COR-L47 (cell line): ENCODE data around the gene EFCC1.

Experiments used
- DNase-seq: peaks from one replicate; lab custom pipeline; 2025; lab: John Stamatoyannopoulos, UW

EFCC1 gene

DNA sequence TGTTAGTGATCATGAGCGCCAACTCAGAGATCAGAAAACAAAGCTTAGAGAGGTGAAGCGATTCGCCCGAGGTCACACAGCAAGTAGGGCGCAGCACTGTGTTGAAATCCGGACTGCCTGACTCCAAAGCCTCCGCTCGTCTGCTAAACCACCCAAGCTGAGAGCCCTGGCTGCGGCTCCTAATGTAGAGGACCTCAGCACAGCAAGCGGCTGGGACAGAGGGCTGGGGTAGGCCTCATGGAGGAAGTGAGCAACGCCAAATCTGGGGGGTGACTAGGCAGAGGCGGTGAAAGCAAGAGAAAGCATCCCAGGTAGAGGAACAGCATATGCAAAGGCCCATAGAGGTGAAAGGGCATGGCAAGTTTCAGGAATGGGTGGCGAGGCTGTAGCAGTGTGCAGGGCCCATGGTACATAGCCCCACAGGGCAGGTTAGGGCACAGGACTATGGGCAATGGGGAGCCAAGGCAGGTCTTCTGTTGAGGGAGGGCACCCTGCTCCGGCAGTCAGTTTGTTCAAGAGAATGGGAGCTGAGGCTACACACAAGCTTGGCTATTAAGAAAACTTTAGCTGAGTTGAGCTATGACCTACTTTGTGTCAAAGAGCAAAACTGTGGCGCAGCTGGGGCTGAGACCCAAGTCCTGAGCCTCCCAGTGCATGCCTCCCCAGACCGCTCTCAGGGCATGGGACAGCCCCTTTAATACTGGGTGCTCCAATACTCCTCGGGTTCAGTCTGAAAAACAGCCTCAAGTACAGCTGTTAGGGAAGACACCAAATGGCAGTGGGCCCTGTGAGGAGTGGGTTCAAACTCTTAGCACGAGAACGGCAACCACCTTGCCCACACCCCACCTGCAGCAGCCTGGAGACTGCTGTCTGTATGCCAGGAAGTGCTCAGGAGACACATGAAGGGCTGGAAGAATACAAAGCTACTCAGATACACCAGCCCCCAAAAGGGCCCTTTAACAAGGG, 6.2 kb upstream of the EFCC1 start:
- DNase-seq, result no peak

DNA sequence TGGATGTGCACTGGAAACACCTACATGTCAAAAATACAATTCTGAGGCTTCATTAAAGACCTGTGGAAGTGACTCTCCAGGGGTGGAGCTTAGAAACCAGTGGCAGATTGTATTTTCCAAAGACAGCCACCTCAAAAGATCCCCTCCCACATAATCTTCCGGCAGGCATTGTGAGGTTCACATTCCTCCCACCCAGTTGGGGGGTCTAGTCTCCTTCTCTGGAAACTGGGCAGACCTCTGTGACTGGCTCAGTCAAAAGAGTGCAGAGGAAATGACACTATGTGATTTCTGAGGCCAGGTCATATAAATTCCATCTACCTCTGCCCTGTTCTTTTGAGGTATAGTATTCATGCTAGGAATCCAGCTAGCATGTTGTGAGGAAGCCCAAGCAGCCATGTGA, 5.4 kb upstream of the EFCC1 start:
- DNase-seq, result no peak

DNA sequence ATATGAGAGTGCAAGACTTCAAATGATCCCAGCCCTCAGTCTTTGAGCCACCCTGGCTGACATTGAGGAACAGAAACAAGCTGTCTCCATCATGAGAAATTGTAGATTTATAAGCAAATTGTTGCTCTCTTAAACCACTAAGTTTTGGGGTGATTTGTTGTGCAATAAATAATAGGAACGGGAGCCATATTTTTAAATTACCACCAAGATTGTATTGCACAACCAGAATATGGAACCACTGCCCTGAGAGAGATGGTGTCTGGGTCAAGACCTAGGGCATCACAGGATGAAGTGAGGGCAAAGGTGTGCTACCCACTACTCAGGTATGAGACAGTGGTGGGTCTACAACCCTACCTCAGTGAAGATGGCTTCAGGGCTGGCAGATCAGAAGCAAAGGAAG, 4.9 kb upstream of the EFCC1 start:
- no peak for DNase-seq

- no peak for DNase-seq
Observed at GRCh38 chr3:128996726-128997125, 4.4 kb upstream of the EFCC1 start.

DNA sequence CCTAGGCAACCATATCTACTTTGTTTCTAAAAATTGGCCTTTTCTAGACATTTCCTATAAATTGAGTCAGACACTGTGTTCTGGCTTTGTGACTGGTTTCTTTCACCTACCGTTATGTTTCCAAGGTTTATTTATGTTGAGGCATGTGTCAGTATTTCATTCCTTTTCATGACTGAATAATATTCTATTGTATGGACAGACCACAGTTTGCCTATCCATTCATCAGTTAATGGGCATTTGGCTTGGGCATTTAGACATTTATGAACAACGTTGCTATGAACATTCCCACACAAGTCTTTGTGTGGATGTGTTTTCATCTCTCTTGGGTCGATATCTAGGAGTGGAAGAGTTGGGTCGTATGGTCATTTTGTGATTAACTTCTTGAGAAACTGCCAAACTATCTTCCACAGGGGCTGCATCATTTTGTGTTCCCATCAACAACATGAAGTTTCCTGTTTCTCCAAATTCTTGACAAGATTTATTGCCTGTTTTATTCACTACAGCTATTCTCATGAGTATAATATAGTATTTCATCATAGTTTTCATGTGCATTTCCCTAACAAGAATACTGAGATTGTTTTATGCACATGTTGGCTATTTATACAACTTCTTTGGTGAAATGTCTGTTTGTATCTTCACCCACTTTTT, 3.5 kb upstream of the EFCC1 start:
- DNase-seq, result no peak

DNA sequence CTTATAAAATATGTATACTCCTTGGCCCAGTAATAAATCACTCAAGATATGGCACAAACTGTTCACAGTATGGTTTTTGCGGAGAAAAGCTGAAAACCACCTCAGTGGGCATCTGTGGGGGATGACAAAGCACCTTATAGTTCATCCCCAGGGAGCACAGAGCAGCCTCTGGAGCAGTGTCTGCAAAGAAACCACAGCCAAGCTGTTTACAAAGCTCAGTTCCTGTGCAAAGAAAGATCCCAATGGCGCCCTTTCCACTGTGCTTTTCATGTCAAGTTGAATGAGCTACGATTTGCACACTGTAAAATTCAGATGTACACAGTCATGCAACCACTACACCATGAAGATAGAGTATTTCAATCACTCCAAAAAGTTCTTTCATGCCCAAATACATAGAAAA, 2.5 kb upstream of the EFCC1 start:
- DNase-seq, result no peak

GRCh38 chr3:128999102-128999501, 2.0 kb upstream of the EFCC1 start:
- peak; percentile 54 for DNase-seq

DNA sequence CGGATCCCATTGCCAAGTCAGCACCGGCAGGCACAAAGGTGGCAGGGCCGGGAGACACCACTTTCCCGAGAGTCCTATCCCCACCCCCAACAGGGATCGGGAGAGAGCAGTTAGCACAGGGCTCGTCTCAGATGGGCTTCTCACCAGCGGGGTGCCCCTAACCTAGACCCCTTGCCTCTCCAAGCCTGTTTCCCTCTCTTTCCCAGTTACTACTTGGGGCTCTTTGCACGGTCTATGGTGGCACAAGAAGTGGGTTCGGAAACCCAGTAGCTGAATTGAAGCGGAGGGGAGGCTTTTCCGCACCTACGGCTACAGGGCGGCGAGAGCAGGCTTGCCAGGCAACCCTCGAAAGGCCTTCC, 383 bp upstream of the EFCC1 start:
- DNase-seq, result no peak

- DNase-seq, result peak; percentile 38
Observed at GRCh38 chr3:129001806-129002572, 885 bp downstream of the EFCC1 start.

DNA sequence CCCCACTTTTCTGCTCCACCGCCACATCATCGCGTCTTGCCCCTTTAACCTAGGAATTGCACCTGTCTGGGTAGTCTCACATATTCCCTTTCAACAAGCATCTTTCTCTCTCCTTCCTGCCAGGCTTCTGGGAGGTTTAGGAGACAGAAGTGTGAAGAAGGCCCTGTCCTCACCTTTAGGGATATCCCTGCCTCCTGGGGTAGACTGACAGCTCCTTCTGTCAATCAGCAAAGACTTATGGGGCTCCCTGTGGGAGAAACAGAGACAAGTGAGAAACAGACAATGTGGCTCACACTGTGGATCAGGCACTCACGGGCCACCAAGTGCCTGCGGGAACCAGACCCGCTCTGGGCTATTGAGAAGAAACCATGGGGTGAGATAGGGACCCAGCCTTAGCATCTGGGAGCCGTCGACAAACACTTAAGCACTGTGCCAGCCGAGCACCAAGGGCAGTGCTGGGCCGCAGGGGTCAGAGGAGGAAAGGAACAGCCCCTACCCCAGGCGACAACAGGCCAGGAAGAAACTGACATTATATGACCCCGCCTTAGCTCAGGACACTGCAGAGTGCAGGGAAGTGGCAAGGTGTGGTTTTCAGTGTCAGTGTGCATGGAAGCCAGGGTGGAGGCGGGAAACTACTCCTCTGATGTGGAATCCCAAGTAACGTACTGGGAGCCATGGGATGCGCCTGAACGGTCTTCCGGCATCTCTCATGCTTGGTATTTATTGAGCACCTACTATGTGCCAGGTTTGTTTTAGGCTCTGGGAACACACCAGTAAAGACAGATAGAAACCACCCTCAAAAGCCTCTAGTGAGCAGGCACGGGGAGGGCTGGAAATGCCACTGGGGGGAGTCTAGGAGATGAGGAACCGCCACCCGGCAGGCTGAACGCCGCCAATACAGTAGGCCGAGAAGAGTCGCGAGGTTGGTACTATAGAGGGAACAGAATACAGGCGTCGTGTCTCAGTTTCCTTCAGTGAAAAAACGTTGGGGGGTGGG, 1.8 kb downstream of the EFCC1 start:
- no peak for DNase-seq

DNA sequence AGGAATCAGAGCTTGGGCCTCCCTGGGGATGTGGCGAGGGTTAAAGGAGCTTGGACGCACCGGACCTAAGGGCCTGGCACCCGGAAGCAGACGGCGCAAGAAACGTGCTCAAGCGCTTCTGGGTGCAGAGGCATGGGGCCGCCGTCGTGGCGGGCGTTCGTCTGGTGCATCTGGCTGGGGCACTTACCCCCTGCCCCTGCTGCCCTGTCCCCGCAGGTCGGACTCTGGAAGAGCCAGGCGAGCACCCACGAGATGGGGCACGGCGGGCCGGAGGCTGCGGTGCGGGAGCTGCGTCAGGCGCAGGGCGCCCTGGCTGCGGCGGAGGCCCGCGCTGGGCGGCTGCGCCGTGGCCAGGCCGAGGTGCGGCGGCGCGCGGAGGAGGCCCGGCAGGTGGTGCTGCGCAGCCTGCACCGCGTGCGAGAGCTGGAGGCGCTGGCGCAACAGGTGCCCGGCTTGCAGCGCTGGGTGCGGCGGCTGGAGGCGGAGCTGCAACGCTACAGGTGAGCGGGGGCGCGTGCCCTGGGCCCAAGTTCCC, 2.5 kb downstream of the EFCC1 start:
- DNase-seq, result peak; percentile 75

GRCh38 chr3:129004639-129005295, 3.7 kb downstream of the EFCC1 start:
- no peak for DNase-seq

GRCh38 chr3:129005526-129006303, 4.6 kb downstream of the EFCC1 start:
- DNase-seq, result peak; percentile 66

DNA sequence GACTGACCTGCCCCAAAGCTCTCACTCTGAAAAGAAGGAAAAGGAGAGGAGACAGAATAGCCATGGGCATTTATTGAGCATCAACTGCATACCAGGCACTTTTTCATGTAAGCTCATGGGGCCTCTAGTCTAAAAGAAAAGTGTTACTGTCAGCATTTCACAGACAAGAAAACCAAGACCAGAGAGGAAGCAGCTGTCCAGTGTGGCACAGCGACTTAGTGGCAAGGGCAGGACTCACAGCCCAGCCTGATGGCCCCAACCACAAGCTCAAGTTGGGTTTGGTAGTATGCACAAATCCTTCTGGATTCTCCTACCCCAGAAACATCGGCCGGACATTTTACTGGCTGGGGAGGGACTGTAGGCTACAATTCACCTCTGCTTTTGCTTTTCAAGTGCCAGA, 5.8 kb downstream of the EFCC1 start:
- no peak for DNase-seq

GRCh38 chr3:129007792-129008191, 6.7 kb downstream of the EFCC1 start:
- DNase-seq, result no peak

DNA sequence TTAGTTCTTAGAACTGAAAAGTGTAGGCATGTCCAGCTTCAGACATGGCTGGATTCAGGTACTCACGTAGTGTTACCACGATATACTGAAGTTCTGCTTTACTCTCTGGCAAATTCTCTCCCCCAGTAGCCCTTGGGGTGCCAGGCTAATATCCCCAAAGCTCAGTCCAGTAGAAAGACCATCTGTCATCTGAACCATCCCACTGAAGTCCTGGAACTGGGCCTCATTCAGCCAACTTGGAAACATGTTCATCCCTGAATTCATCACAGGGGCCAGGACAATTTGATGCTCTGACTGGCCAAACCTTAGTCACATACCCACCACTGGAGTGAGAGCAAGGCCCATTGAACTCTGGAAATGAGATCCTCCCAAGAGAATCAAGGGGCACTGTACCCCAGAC, 8.2 kb downstream of the EFCC1 start:
- DNase-seq, result no peak

GRCh38 chr3:129010310-129010956, 9.3 kb downstream of the EFCC1 start:
- DNase-seq, result no peak

DNA sequence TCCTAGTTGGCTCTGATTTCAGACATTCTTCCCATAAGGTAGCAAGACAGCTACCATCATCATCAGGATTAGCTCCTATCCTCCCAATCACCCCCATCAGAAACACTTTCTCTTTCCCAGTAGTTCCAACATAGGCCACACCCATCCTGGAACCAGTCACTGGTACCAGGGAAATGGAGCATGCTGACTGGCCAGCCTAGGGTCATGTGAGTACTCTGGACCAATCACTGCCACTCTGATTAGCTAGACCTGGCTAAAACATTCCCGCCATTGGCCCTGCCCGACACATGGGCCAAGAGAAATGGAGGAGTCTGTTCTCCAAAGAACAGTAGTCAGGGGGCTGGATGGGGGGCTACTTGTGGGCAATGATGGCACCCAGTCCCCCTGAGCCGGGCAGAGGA, 12.4 kb downstream of the EFCC1 start:
- peak; percentile 3 for DNase-seq

DNA sequence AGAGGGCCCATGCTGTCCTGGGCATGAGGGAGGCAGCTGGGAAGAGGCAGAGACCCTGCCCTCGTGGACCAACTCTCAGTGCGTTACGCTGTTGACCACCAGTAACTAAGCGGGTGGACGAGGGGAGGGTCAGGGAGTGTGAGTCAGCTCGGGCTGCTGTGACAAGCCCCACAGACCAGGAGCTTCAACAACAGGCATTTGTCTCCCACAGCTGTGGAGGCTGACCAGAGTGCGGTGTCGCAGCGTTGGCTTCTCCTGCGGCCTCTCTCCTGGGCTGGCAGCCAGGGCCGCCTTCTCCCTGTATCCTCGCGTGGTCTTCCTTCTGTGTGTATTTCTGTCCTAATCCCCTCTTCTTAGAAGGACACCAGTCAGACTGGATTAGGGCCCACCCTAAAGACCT, 13.0 kb downstream of the EFCC1 start:
- DNase-seq, result no peak
